HL-60/S4 (cell line): ENCODE measurements around the gene BABAM1.

Experiments
- in situ Hi-C: fragments of 300-500 bp; cut with MboI; formaldehyde crosslinking; loops from 2 replicates; pipeline ENCODE4 v1.14.3; 2022; ENCODE audit warnings: low sequenced_read_pairs

BABAM1 gene

DNA sequence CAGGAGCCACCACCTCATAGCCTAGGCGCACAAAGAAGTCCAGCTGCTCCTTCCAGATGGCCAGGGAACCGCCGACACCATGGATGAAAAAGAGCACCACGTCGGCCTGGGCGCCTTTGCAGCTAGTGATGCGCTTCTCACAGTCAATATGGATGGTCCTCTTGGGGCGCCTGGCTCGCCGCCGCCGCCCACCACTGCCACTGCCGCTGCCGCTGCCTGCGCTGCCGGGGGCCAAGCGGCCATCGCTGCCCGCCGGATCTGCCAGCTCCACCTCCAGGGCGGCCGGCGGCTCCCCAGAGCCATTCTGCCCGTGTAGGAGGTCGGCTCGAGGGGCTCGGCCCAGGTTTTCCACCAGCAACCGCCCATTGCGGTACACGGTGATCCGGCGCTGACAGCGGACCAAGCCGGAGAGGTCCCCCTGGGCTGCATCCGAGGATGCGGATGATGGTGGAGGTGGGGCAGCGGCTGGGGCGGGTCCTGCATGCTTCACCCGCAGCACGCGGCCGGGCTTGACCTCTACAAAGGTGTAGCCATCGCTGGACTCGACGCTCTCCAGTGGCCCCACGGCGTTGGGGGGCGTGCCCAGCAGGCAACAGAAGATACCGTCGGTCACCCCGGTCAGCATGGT lies 33.9 kb downstream of the BABAM1 start:
- in situ Hi-C loops = no loop called here

DNA sequence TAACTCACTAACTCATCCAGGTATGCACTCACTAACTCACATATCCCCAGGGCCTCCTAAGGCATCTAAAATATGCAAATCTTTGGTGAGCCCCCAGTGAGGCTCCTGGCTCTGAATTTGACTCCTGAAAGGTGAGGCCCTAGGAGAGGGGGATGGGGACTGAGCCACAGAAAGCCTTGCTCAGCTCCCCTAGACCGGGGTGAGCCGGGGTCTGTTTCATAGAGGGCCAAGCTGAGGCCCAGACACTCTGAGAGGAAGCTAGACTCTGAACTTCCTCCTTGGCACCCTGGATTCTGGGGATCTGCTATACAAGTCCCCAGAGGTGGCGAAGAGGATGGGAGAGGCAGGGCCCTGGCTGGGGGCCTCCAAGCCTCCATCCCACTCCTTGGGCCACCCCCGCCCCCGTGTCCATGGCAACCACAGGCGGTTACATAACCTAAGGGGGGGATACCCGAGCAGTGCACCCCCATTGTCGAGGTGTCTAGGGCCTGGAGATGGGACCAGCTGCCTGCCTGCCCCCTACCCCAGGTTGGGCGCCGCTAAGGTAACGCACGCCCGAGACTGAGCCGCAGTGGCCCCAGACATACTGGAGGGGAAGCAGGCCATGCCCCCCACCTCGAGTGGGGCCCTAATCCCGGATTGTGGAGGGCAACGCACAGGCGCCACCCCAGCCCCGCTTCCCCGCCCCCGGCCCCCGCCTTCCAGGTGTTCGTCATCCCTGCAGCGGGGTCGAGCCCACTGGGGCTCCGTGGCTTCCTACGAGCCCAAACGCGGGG lies 35.3 kb downstream of the BABAM1 start:
- in situ Hi-C loops = no loop called here

DNA sequence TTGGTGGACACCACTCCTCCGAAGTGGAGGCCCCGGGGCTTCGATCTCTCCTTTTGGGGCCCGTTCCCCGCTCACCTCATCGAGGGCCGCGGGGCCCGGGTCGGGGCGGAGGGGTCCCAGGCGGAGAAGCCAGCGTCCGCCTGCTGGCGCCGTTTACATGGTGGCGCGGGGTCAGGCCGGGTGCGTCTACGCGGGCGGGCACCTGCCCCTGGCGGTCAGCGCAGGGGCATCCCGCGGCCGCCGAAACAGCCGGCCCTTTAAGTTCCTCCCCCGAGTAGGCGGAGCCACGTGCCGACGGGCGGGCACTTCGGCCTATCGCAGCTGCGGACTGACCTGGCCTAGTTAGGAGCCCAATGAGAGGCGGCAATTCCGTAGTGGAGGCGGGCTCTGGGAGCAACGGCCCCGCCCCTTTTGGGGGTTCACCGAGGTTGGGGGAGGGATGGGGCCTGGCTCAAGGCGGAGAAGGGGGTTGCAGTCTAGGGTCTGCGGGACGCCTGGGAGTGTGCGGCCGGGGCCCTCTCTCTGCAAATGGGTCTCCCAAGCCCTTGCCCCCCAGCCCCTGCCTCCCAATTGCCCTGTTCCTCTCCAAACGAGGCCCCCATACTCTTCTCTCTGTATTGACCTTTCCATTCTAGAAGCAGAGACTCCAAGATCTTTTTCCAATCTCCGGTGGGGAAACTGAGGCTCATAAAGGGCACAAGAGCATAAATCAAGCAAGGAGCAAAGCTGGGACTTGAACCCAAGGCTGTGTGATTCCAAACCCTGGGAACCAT lies 36.1 kb downstream of the BABAM1 start, which contains the start of gene ABHD8:
Gene ABHD8 (minus strand): TSS at position 259 of the 773 bp plus-strand sequence. CDS start 1,809 bp downstream, outside the sequence.
- in situ Hi-C loops = no loop called here

DNA sequence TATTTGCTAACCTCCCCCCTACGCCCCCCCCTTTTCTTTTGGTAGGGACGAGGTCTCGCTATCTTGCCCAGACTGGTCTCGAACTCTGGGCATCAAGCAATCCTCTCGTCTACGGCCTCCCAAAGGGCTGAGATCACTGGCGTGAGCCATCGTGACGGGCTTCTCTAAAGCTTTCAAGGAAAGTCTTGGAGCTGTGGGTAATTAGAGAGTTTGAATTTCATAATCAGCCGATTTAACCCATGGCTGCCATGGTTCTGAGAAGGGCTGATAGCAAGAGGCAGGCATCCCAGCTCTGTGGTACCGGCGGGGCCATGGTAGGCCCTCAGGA lies 36.7 kb downstream of the BABAM1 start:
- in situ Hi-C loops = no loop called here

DNA sequence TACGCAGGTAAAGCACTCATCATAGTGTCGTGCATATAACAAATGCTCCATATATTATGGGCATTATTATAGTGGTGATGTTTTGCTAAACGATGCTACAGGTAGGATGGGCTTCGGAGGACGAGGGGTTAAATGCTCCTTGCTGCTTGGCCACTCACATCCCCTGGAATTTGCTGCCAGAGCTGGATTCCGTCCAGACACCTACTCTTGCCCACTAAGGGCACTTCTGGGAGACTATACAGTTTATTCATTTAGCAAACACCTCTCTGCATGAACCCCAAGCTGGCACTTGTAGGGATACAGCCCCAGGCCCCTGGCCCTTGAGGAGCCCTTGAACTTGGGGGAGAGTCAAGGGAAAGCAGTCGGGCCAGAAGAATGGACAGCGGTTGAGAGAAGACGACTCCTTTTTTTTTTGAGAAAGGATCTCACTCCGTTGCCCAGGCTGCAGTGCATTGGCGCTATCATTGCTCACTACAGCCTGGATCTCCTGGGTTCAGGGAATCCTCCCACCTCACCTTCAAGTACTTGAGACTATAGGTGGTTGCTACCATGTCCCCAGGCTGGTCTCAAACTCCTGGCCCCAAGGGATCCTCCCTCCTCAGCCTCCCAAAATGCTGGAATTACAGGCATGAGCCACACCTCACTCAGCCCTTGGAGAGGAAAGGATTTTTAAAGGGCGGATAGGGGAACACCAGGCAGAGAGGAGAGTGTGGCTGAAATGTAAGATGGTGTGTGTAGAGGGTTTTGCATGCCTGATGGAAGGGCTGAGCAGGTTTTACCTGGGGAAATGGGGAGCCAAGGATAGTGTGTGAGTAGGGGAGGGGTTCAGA lies 37.4 kb downstream of the BABAM1 start:
- in situ Hi-C loops = no loop called here

DNA sequence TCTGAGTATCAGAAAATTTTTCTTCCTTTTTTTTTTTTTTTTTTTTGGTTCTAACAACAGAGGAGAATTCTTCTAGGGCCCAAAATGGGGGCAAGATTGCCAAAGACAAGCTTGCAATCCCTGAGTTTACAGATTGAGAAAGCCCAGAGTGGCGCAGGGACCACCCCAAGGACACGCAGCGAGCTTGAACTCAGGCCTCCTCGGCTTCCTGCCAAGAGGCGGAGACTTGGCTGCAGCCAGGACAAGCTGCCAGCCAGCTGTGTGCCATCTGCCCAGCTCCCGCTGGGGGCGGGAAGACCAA lies 37.9 kb downstream of the BABAM1 start:
- in situ Hi-C loops = no loop called here

DNA sequence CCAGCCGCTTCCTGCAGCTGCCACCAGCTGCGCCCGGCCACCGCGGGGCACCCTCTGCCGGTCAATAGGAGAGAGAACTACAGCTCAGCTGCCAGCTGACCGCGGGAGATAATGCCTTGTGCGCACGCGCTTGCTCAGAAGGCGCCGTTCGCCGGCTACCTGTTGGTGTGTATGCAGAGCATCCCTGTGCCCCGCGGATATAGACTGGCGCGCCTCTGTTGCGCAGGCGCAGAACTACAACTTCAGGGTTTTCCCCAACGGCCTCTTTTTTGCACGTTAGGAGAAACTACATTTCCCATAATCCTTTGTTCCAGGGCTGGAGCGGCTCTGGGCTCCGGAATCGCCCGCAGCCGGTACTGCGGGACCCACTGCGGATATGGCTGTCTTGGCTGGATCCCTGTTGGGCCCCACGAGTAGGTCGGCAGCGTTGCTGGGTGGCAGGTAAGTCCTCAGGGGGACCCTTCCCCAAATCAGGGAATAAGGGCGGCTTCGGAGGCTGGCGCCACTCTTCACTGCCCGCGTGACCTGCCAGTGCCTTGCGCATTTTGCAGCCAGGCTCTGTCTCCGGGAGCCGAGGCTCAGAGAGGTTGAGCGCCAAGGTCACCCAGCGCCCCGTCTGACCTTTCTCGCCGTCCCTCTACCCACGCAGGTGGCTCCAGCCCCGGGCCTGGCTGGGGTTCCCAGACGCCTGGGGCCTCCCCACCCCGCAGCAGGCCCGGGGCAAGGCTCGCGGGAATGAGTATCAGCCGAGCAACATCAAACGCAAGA lies 38.5 kb downstream of the BABAM1 start, which contains the start of gene MRPL34:
Gene MRPL34 (plus strand): TSS at position 356 of the 768 bp plus-strand sequence. CDS start 21 bp downstream, at position 377.
- in situ Hi-C loops = no loop called here

DNA sequence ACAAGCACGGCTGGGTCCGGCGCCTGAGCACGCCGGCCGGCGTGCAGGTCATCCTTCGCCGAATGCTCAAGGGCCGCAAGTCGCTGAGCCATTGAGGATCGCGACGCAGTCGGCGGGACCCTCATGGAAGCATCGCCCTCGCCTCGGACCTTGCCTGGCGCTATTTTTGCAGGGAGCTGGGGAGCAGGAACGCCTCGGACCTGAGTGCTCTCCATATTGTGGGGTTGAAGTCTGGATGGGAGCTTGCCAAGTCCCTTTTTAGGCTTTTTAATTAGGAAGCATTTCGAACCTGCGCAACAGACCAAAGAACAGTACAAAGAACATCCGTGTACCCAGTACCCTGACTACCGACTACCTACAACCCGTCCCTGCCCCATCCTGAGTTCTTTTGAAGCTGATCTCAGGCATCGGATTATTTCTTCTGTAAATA lies 39.1 kb downstream of the BABAM1 start:
- in situ Hi-C loops = no loop called here

DNA sequence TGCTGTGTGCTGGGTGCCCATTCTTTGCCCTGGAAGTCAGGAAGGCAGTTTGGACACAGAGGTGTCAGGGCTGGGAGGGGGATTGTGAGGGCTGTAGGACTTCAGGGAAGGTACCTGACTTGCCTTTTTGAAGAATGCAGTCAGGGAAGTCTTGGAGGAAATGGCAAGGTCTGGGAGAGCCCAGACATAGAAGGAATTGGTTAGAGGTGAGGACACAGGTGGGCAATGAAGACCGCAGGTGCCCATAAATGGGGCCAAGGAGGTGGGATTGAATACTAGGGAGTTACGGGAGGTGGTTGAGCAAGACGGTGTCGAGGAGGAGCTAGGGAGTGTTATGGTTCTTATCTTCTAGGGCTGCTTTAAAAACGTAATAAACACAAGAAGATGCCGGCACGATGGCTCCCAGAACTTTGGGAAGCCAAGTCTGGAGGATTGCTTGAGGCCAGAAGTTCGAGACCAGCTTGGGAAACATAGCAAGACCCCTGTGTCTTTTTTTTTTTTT lies 40.7 kb downstream of the BABAM1 start:
- in situ Hi-C loops = no loop called here

DNA sequence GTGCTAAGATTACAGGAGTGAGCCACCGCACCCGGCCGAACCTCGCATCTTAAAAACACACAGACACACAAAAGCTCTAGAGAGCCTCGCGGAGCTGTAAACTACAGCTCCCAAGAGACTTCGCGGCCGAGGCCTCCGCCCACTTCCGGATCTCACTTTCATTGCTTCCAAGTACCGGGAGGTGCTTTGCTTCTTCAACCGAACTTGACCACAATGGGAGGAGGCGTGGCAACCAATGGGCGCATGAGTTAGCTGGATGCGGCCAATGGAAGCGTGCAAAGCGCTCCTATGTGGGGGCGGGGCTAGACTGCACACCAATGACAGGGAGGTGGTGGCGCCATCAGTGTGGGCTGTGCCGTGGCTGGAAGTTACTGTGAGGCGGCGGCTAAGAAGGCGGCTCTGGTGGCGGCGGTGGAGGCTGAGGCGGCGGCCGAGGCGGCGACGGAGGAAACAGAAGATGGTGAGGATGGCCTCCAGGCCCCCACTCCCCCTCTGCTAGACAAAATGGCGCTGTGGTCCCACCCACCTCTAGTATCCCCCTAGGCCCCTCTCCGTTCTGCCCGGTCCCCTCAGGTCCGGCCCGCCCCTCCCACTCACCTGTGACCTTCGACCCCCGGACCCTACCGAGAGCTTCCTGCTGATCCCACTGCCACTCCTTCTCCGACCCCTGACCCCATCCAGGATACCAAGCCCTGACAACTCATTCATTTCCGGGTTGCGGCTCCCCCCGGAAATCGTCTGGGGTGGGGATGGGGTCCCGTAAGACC lies 42.1 kb downstream of the BABAM1 start, which contains the start of gene DDA1:
Gene DDA1 (plus strand): TSS at position 366 of the 767 bp plus-strand sequence. CDS start 92 bp downstream, at position 458.
- in situ Hi-C loops = no loop called here

DNA sequence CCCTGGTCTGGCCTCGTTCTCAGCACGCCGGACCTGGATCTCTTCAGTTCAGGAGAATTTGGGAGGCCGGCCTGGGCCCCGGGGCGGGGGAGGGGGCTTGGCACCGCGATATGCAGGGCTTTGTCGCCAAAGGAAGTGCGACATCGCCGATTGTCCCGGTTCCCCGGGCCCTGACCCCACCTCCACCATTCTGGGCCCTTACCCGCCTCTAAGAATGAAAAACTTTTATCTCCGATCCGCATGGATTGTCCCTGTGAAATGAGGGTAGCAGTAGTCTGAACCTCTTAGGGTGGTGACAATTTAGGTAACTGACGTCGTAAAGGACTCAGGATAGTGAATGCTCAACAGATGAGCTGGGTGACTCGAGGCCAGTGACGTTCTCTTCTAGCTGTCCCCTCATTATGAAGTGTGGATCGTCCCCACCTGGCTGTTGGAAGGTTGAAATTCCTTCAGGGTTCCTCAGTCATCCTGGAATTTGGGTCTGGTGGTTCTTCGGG lies 42.8 kb downstream of the BABAM1 start:
- in situ Hi-C loops = no loop called here

DNA sequence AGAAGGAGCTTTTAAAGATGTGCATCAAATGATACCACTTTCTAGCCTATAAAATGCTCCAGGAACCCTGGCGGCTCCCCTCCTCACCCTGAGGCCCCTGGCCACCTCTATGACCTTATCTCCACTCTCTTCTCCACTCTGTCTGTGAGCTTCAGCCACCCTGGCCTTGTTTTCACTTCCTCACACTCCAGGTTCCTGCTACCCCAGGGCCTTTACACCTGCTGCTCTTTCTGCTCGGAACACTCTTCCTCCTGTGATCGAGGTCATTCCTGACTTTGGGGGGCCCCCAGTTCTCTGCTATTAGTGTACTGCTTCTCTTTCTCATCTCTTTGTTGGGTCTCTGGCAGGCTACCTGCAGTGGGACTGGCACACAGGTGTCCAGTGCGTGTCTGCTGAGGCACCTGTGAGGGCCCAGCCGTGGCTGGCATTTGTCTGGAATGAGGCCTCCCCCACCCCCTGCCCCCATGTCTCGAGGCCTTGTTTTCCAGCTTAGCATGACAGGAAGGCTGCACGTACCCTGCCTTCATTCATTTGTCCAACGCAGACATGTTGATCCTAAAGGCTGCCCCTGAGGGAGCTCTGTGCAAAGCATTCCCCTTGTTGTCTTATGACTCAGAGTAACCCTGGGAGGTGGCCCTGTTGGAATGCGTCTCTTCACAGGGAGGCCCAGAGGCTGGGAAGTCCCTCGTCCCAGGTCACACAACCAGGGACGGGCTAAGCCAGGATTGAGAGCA lies 44.4 kb downstream of the BABAM1 start:
- in situ Hi-C loops = no loop called here

DNA sequence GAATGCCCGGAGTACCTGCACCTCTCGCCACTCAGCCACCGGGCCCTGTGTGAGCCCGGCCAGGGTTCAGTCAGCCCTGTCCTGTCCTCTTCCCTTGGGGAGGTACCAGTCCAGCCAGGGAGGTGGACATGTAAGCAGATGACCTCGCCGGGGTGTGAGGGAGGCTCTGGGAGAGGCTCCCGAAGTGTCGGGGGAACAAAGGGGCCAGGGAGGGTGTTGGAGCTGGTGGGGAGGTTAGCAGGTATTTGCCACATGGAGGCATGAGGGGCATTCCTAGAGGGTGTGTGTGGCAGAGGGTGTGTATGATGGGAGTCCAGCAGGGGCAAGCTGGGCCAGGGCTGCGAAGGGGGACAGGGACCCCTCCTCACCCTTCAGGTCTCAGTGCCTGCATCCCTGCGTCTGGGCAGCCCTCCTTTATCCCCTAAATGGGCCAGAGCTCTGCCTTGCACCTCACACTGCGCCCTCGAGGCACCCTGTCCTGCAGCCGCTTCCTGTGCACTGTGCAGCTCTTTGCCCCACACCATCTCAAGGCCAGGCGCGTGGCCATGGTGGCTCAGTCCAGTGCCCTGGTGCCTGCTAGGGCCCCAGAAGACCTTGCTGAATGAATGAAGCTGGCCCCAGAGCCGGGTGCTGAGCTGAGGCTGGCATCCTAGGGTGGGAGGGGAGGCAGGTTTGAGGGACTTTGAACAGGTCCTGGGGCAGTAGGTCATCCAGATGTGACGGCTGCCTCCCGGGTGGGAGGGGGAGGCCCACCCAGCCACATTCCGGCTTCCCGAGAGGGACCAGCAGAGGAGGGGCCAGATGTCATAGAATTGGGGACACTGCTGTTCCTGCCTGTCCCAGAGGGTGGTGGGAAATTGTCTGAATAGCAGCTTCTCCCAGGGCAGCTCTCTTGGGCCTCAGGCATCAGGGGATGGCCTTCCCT lies 45.2 kb downstream of the BABAM1 start:
- in situ Hi-C loops = no loop called here

DNA sequence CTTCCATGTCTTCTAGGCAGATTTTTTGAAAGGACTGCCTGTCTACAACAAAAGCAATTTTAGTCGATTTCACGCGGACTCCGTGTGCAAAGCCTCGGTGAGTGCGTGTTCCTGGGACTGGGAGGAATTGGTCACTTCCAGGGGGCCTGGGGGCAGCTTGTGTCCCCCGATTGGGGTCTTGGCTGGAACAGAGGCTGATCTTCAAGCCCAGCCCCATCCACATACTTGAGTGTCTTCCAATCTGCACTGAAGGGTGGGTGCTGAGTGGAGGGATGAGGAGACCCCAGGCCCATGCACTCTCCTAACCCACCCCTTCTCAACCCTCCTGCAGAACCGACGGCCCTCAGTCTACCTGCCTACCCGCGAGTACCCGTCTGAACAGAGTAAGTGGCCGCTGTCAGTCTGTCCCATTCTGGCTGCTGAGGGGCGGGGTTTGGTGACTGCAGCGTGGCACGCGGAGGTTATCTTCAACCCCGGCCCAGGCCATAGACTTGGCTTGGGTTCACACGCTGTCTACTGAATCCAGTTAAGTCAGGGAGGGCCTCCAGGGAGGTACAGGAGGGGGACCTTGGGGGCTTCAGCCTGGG lies 46.9 kb downstream of the BABAM1 start:
- in situ Hi-C loops = no loop called here

DNA sequence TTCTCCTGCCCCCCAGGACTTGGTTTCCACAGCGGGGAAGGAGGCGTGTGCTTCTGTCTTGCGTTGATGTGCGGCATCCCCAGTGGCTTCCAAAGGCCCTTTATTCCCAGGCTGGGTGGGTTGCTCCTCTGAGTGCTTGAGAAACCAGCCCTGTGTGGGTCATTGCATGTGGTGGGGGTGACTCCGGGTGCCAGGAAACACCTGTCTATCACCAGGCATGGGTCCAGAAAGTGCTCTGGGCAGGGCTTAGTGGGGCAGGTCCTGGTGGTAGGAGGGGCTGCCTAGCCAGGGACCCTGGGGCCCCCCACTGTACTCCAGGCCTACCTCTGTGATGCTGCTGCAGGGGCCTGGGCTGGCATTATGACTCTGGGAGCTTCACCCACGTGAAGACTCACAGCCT lies 51.7 kb downstream of the BABAM1 start:
- in situ Hi-C loops = no loop called here

DNA sequence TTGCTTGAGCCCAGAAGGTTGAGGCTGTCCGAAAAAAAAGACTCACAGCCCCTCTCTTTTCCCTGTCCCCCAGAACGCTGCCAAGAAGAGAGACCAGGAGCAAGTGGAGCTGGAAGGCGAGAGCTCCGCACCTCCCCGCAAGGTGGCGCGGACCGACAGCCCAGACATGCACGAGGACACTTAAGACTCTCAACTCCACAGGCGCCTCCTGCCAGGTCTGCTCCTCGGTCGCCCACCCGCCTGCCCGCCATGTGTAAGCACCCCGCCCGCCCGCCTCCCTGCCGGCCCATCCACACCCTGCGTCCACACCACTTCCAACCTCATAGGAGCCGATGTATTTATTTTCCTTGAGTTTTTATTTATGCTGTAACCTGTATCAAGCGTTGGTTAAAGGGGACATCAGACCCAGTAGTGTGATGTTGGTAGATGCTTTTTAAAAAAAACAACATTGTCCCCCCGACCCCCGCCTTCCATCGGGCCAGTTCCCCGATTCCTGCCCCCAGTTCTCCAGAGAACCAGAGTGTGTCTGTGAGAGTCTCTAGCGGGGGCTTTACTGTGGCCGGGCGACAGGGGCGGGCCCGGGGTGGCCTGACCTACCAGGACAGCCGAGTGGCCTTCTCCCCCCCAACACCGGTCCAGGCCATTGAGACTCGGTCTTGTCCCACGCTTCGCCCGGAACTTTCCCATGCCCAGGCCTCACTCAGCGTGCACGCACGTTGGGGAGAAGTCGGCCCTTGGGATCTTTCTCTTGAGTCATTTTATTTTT lies 52.4 kb downstream of the BABAM1 start:
- in situ Hi-C loops = no loop called here
